Iris pigment epithelial cell (primary cell): ENCODE data around the gene INPP4B.
"Not testable (repeated sequence)": the region's sequence is repeated elsewhere in the genome, so short reads cannot be mapped to it uniquely, and the experiment has no call there.

Experiments
- DNase-seq: peaks from one replicate; pipeline ENCODE4 v3.0.0-alpha.2; 2011; ENCODE audit warnings: low read depth

INPP4B gene

DNA sequence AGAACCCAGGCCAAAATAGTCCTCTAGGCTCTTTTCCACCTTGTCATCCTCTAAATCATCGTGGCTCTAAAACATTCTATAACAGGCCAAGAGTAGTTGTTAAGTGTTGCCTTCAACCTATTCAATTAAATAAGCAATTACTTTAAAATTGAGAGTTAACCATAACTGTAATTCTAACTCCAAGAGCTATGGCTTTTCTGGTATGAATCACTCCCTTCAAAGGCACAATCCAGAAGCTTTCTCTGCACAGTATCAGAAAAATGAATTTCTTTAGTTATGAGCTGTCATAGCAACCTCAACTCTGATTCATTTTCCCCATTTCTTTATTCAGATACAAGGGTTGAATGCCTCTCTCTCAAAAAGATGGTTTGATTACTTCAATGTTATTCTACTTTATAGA is 21.7 kb downstream of the INPP4B start:
- peak; percentile 33 for DNase-seq

DNA sequence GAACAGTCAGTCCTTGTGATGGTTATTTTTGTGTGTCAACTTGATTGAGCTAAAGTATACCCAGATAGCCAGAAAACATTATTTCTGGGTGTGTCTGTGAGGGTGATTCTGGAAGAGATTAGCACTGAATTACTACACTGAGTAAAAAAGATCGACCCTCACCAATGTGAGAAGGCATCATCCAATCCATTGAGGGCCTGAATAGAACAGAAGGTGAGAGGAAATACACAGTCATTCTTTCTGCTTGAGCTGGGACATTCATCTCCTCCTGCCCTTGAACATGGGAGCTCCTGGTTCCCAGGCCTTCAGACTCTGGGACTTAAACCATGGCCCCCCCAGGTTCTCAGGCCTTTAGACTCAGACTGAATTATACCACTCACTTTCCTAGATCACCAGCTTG is 22.3 kb downstream of the INPP4B start:
- no peak for DNase-seq

DNA sequence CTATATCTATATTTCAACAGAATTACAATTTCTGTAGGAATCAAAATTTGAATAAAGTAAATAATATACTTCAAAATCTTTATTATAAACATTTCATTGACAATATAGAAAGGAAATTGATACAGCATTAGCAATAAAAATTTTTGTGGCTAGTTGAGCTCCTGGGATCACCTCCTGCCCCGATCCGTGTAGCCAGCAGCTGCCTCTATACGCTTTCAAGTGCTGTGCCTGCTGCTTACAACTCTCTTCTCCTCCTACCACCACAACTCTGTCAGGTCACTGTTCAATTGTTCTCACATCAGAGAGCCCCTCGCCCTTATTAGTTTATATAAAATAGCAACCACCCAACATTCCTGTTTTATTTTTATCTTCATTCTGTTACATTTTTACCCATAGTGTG is 27.6 kb downstream of the INPP4B start:
- no peak for DNase-seq

GRCh38 chr4:142818031-142818430 is 28.1 kb downstream of the INPP4B start:
- peak; percentile 26 for DNase-seq

- peak; percentile 88 for DNase-seq
Observed at GRCh38 chr4:142817442-142817841, 28.7 kb downstream of the INPP4B start.

DNA sequence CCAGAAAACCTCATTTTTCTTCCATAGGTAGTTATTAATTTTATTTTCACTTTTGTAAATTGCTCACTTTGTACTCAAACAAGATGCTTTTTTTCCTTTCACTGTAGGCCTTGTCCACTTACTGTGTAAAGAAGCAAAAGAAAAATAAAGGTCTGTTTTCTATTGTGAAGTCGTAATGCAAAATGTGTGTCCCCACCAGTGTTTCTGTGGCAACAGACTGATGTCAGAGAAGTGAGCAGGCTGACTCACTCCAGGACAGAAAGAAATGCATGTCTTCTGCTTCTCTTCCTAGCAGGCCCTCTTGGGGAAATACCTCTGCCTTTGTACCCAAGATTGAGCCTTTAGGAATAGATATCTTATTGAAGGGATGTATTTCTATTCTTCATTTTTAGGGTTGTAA is 30.3 kb downstream of the INPP4B start:
- DNase-seq: peak; percentile 54

GRCh38 chr4:142813388-142813787 is 32.7 kb downstream of the INPP4B start:
- DNase-seq: no peak

DNA sequence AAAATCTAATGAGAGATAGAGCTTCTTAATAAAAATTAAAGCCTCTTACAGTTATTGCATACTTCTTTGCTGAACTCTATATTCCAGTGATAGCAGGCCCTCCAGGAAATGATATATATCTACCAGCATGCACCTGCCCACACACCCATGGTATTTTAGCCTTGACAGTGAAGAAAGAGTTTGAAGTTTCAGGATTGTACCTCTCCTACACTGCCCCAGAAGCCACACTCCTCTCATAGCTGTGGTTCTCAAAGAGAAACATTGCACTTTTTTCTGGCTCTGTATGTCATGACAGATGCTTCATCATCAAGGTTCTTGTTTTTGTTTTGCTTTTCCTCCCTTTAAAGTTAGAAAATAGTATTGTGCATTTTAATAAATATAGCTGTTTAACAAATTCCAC is 34.0 kb downstream of the INPP4B start:
- DNase-seq: no peak

DNA sequence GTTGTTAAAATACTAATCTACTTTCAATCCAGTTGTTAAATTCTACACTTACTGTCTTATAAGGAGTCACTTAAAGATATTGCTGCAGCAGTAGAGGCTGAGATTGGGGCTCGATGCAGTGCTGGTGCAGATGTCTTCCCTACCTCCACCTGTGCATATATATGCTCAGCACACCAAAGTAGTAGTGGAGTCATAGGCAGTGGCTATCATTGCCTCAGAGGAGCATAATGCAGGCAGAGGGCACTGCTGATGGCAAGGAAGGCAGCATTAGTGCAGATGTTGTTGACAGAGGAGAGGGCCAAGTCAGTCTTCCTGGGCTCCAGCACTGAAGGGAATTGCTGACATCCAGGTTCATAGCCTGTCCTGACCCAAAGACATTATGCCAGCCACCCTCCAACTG is 35.1 kb downstream of the INPP4B start:
- no peak for DNase-seq

DNA sequence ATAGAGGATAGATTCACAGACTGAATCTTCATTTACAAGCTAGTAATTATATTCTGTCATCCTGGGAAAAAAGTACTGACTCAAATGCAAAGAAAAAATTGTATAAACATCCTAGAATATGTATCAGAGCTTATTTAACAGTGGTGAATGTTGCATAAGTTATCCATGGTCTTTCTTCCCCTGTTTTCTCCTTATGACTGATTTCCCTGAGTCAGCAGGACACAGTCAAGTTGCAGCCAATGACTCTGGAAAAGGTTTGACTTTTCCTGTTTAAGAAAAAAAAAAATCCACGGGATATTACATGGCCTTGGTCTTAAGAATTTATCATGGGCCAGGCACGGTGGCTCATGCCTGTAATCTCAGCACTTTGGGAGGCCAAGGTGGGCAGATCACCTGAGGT is 36.5 kb downstream of the INPP4B start:
- DNase-seq: no peak

- DNase-seq: not testable (repeated sequence)
Observed at GRCh38 chr4:142803879-142804278, 42.2 kb downstream of the INPP4B start.

- no peak for DNase-seq
Observed at GRCh38 chr4:142801966-142802365, 44.1 kb downstream of the INPP4B start.

- DNase-seq: no peak
Observed at GRCh38 chr4:142781114-142781513, 65.0 kb downstream of the INPP4B start.

- no peak for DNase-seq
Observed at GRCh38 chr4:142778900-142779299, 67.2 kb downstream of the INPP4B start.

GRCh38 chr4:142778430-142778829 is 67.7 kb downstream of the INPP4B start:
- peak; percentile 27 for DNase-seq

DNA sequence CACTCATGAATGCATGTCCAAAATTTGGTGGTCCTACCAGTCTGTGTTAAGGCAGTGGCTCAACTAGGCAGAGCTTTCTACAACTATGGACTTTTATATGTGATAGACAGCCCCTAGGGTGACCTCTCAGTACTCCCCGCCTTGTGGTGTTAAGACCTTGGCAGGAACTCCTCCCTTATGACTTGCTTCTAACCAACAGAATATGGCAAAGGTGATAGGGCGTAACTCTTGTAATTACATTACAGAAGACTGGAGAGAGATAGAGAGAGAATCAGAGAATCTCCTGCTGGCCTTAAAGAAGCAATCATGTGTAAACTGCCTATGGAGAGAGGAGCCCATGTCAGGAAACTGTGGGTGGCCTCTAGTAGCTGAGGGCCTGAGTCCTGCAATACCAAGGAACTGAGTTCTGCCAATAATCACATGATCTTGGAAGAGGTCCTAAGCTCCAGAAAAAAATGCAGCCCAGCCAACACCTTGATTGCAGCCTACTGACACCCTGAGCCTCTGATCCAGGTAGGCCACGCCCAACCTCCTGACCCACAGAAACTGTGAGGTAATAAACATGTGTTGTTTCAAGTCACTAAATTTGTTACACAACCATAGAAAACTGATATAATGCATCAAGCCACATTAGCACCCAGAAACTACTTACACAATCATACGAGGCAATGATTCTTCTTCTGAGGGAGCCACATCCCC is 68.9 kb downstream of the INPP4B start:
- DNase-seq: no peak

DNA sequence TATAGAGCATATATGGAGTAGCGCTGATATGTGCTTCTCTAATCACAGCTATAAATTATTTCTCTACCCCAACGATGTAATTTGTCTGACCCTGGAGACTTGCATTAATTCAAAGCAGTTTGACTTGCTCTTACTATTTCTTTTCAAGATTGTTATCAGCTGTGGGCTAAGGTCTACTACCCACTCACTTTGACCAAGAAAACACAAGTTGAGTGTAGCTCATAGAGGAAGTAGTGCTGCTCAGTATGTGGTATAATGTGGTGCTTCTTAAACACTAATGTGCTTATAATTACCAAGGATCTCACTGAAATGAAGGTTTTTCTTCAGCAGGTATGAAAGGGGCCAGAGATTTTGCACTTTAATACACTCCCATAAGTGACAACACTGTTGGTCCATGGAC is 70.1 kb downstream of the INPP4B start:
- DNase-seq: no peak

DNA sequence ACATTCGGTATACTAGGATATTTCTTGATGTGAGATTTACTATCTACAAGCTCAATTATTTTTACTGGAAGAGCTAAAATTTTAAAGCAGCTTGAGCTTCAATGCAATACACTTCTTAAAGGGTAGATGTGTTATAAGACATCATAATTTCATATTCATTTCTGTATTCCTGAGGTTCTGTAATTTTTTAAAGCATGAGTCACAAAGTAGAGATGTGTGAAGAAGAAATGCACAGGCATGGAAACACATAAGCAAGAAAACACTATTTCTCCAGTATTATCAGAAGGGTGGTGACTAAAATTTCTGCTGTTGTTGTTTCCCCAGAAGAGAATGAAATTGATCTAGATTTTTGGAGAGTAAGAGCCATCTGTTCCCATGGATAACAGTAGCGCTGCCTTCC is 72.6 kb downstream of the INPP4B start:
- no peak for DNase-seq

DNA sequence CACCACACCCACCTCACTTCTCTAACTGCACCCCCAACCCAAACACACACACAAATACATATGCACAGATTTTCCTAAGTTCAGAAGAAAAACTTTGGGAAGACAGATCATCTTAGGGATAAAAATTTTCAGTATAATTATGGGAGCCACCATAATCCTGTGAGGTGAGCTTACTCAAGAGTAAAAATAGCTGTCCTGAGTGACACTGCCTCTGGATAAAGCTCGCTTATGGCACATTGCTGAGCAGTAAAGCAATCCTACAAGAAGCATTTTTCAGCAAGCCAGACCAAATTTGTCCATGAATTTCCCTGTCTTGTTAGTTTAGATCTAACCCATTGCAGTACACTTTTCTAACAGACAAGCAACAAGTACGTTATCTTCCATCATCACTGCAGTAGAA is 83.8 kb downstream of the INPP4B start:
- no peak for DNase-seq

DNA sequence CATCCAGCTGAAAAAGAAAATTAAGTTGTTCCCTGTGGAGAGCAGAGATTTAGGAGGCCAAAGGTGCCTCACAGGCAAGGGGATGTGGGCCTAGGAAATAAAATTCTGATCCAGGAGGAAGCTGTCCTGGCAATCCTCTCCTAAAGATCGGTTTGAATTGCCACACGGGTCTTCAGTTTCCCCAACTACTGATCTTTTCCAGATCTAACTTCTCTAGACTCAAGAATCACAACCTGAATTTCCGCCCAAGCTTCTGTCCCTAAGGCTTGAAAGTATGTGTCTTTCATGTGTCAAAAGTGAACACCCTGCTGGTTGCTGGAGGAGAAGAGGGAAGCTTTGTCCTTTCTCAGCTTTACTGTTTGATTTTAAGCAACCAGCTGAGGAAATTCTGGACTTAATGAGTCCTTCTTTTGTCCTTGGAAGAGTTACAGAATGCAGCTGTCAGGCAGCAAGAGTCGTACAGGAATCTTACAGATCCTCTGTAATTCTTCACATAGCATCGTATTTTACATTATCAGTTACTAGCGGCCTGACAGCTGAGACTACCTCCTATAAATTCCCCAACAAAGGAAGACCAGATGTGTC is 93.8 kb downstream of the INPP4B start:
- DNase-seq: no peak

GRCh38 chr4:142743121-142743825 is 102.8 kb downstream of the INPP4B start:
- DNase-seq: peak; percentile 49

DNA sequence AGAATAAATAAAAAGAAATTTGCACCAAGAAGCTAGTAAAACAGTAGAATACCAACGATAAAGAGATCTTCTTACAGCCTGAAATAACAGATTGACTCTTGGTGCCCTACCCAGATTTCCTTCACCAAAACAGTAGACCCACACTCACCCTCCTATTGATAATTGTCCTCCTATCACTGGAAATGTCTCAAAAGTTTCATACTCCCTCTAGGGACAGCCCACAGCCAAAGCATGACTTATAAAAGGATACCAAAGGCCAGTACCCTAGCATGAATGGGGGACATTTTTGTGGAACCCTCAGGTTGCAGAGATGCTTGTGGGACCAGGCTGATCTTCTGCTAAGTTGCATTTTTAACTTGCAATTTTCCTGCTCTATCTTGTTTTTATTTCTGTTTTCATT is 104.1 kb downstream of the INPP4B start:
- no peak for DNase-seq

DNA sequence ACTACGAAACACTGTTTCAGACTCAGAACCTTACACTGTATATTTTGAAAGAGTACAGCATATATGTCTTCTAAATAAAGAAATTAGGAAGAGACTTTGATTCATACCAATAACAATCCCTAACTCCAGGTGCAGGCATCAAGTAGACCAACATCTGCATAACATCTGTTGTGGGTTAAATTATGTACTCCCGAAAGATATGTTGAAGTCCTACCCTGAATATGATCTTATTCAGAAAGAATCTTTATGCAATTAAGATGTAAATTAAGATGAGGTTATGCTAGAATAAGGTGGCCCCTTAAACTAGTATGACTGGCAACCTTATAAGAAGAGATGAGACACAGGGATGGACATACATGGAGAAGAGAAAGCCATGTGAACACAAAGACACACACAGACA is 117.9 kb downstream of the INPP4B start:
- no peak for DNase-seq

DNA sequence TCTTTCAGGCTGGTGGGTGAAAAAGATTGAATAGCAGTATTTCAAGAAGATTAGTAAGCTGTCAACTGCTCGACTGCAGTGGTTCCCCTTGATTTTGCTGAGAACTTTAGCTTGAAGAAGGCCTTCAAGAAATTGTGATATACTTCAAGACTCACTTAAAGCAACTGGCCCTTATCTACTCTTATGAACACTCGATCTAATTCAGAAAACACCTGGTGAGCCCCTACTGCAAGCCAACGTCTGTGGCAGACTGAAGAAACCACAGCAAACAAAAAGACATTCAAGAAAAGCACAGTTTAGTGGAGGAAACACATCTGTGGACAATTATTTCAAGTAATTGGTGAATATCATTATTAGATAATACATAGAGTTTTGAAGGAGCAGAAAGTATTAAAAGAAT is 119.0 kb downstream of the INPP4B start:
- DNase-seq: no peak
